ENCODE results near the gene GPR146. TPM values are rescaled to one million over a fixed set of nuclear protein-coding genes. Genes with fewer than 3 reads are reported as not detected.

Gene GPR146
- total RNA-seq, 1 donor from 2014 or later, result 1.7 TPM

- Histone ChIP-seq H3K9me3 (ENCODE audit: insufficient read depth, low read depth, low read length) (no peaks in the 10 kb centered on the region), H3K9ac (ENCODE audit: low read length) (no peak overlapping the region), H3K4me1 (ENCODE audit: insufficient read depth, low read length) (no peaks in the 10 kb centered on the region), H3K4me3 (ENCODE audit: insufficient read depth, low read depth, low read length) (no peak overlapping the region), H3K36me3 (ENCODE audit: insufficient read depth, low read length) (no peaks in the 10 kb centered on the region), H4K20me1 (ENCODE audit: insufficient read depth, low read length) (peaks cover 61% of the 10 kb centered on the region), H3K27ac (ENCODE audit: low read depth, low read length) (no peak overlapping the region), H3K79me2 (ENCODE audit: insufficient read depth, low read length) (peaks cover 35% of the 10 kb centered on the region), H3K4me2 (ENCODE audit: low read length) (no peak overlapping the region), H2AFZ (ENCODE audit: low read depth, low read length) (no peak overlapping the region), H3K27me3 (ENCODE audit: insufficient read depth, low read length) (no peaks in the 10 kb centered on the region)
- H3K27ac Mint-ChIP-seq (ENCODE audit: unreplicated experiment), result no peak overlapping the region
- no peak overlapping the region for H3K4me3 Mint-ChIP-seq (ENCODE audit: unreplicated experiment)
- no peak for TF ChIP-seq CTCF (IDR thresholded peaks at IDR 0.05; ENCODE audit: insufficient read depth, low read depth, low read length)
- no peak for TF ChIP-seq EZH2 (IDR thresholded peaks at IDR 0.05; ENCODE audit: insufficient read depth, low read length)
- H3K9me3 Mint-ChIP-seq (ENCODE audit: unreplicated experiment), result no peaks in the 10 kb centered on the region
- H3K27me3 Mint-ChIP-seq (ENCODE audit: low read depth, unreplicated experiment), result no peaks in the 10 kb centered on the region
- peaks cover 10% of the 10 kb centered on the region for H3K4me1 Mint-ChIP-seq (ENCODE audit: low read depth, unreplicated experiment)
- DNase-seq (ENCODE audit: low read depth), result no peak
- no peak for FAIRE-seq
- peaks cover 4% of the 10 kb centered on the region for H3K36me3 Mint-ChIP-seq (ENCODE audit: low read depth, unreplicated experiment)
These were observed 32.2 kb upstream of the GPR146 start for GRCh38 chr7:1012004-1012715.

DNA sequence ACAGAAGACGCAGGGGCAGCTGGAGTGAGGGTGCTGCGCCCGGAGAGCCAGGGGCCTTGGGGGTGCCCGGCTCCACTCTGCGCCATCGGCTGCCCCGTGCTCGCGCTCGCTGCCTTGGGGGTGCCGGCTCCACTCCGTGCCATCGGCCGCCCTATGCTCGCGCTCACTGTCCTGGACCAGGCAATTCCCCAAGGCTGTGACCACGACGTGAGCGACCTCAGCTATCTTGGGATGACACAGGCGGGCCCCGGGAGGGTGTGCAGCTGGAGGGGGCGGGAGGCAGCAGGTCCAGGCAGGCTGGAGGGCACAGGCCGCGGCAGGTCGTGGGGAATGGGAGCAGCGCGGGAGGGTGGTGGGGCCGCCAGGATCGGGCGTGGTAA lies 31.6 kb upstream of the GPR146 start:
- TF ChIP-seq EZH2 (IDR thresholded peaks at IDR 0.05; ENCODE audit: insufficient read depth, low read length) (no peak), CTCF (IDR thresholded peaks at IDR 0.05; ENCODE audit: insufficient read depth, low read depth, low read length) (no peak)
- Histone ChIP-seq H3K9me3 (ENCODE audit: insufficient read depth, low read depth, low read length) (no peaks in the 10 kb centered on the region), H3K9ac (ENCODE audit: low read length) (no peak overlapping the region), H3K27ac (ENCODE audit: low read depth, low read length) (no peak overlapping the region), H3K4me1 (ENCODE audit: insufficient read depth, low read length) (no peaks in the 10 kb centered on the region), H3K4me2 (ENCODE audit: low read length) (no peak overlapping the region), H3K79me2 (ENCODE audit: insufficient read depth, low read length) (peaks cover 35% of the 10 kb centered on the region), H3K4me3 (ENCODE audit: insufficient read depth, low read depth, low read length) (no peak overlapping the region), H3K36me3 (ENCODE audit: insufficient read depth, low read length) (no peaks in the 10 kb centered on the region), H2AFZ (ENCODE audit: low read depth, low read length) (no peak overlapping the region), H4K20me1 (ENCODE audit: insufficient read depth, low read length) (peaks cover 65% of the 10 kb centered on the region), H3K27me3 (ENCODE audit: insufficient read depth, low read length) (no peaks in the 10 kb centered on the region)
- Mint-ChIP-seq H3K4me1 (ENCODE audit: low read depth, unreplicated experiment) (peaks cover 10% of the 10 kb centered on the region), H3K27me3 (ENCODE audit: low read depth, unreplicated experiment) (no peaks in the 10 kb centered on the region), H3K27ac (ENCODE audit: unreplicated experiment) (no peak overlapping the region), H3K9me3 (ENCODE audit: unreplicated experiment) (no peaks in the 10 kb centered on the region), H3K4me3 (ENCODE audit: unreplicated experiment) (no peak overlapping the region), H3K36me3 (ENCODE audit: low read depth, unreplicated experiment) (peaks cover 4% of the 10 kb centered on the region)
- DNase-seq (ENCODE audit: low read depth), result no peak
- FAIRE-seq, result no peak

- peaks cover 35% of the 10 kb centered on the region for H3K79me2 ChIP-seq (ENCODE audit: insufficient read depth, low read length)
- Mint-ChIP-seq H3K27me3 (ENCODE audit: low read depth, unreplicated experiment) (no peaks in the 10 kb centered on the region), H3K4me1 (ENCODE audit: low read depth, unreplicated experiment) (peaks cover 8% of the 10 kb centered on the region), H3K9me3 (ENCODE audit: unreplicated experiment) (no peaks in the 10 kb centered on the region), H3K27ac (ENCODE audit: unreplicated experiment) (peak overlapping the region; percentile 36), H3K4me3 (ENCODE audit: unreplicated experiment) (no peak overlapping the region), H3K36me3 (ENCODE audit: low read depth, unreplicated experiment) (peaks cover 5% of the 10 kb centered on the region)
- TF ChIP-seq EZH2 (IDR thresholded peaks at IDR 0.05; ENCODE audit: insufficient read depth, low read length), result no peak
- no peak for TF ChIP-seq CTCF (IDR thresholded peaks at IDR 0.05; ENCODE audit: insufficient read depth, low read depth, low read length)
- H3K36me3 ChIP-seq (ENCODE audit: insufficient read depth, low read length), result no peaks in the 10 kb centered on the region
- H3K9ac ChIP-seq (ENCODE audit: low read length), result no peak overlapping the region
- FAIRE-seq (no peak), DNase-seq (ENCODE audit: low read depth) (no peak)
- no peaks in the 10 kb centered on the region for H3K9me3 ChIP-seq (ENCODE audit: insufficient read depth, low read depth, low read length)
- no peak overlapping the region for H3K27ac ChIP-seq (ENCODE audit: low read depth, low read length)
- no peak overlapping the region for H3K4me3 ChIP-seq (ENCODE audit: insufficient read depth, low read depth, low read length)
- no peak overlapping the region for H2AFZ ChIP-seq (ENCODE audit: low read depth, low read length)
- no peaks in the 10 kb centered on the region for H3K4me1 ChIP-seq (ENCODE audit: insufficient read depth, low read length)
- H3K4me2 ChIP-seq (ENCODE audit: low read length), result no peak overlapping the region
- peaks cover 64% of the 10 kb centered on the region for H4K20me1 ChIP-seq (ENCODE audit: insufficient read depth, low read length)
- H3K27me3 ChIP-seq (ENCODE audit: insufficient read depth, low read length), result no peaks in the 10 kb centered on the region
These were observed 30.8 kb upstream of the GPR146 start for GRCh38 chr7:1013581-1013980.

Measured in astrocyte (in vitro differentiated cells and primary cell).